NCI-H146 treated with DMSO at 0.1 percent for 48 hours (cell line): Measurements from ENCODE around the gene TNFSF15.
"Not testable (repeated sequence)": the region's sequence is repeated elsewhere in the genome, so short reads cannot be mapped to it uniquely, and the experiment has no call there.

Experiments
- DNase-seq: peaks from one replicate; lab custom pipeline; 2025; ENCODE audit not compliant: unreplicated experiment; lab: John Stamatoyannopoulos, UW

TNFSF15 gene

GRCh38 chr9:114756920-114757319 lies 48.9 kb downstream of the TNFSF15 start:
- no peak for DNase-seq

- no peak for DNase-seq
These were observed 51.3 kb downstream of the TNFSF15 start for GRCh38 chr9:114754581-114754980.

GRCh38 chr9:114746591-114747346 lies 59.1 kb downstream of the TNFSF15 start:
- DNase-seq, result no peak

- DNase-seq, result no peak
These were observed 59.8 kb downstream of the TNFSF15 start for GRCh38 chr9:114745879-114746550.

DNA sequence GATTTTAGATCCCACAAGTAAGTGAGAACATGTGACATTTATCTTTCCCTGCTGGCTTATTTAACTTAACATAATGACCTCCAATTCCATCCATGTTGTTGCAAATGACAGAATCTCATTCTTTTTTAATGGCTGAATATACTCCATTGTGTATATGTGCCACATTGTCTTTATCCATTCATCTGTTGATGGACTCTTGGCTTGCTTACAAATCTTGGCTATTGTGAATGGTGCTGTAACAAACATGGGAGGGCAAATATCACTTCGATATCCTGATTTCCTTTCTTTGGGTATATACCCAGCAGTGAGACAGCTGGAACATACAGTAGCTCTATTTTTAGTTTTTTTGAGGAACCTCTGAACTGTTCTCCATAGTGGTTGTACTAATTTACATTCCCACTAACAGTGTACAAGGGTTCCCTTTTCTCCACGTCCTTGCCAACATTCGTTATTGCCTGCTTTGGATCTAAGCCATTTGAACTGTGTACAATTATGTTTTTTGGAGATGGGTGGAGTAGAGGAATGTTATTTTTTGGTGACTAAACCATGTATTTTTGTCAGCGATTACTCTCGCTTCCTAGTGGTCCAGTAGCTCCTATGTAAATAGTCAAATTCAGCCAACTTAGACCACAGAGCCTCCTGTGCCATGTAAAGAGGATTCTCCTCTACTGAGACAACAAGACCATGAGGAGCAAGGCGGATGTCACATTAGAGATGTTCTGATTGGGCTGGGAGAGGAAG lies 60.6 kb downstream of the TNFSF15 start:
- no peak for DNase-seq

GRCh38 chr9:114743446-114743845 lies 62.4 kb downstream of the TNFSF15 start:
- no peak for DNase-seq

DNA sequence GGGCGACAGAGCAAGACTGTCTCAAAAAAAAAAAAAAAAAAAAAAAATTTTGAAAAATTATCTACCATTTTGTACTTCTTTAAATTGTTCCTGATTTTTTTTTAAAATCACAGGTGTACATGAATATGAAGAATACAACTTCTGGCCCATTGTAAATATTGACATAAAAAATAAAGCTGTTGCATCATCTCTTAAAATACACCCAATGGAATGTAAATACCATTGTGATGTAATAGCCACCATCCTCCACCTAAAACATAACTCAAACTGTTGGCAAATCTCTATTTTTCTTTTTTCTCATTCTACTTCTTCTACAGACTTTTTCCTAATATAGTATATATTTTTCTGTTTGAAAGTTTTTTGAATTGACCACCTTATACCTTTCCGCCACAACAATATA lies 62.9 kb downstream of the TNFSF15 start:
- DNase-seq, result no peak

- not testable (repeated sequence) for DNase-seq
These were observed 64.3 kb downstream of the TNFSF15 start for GRCh38 chr9:114741521-114741920.

GRCh38 chr9:114738581-114739316 lies 67.1 kb downstream of the TNFSF15 start:
- peak; percentile 27 for DNase-seq

DNA sequence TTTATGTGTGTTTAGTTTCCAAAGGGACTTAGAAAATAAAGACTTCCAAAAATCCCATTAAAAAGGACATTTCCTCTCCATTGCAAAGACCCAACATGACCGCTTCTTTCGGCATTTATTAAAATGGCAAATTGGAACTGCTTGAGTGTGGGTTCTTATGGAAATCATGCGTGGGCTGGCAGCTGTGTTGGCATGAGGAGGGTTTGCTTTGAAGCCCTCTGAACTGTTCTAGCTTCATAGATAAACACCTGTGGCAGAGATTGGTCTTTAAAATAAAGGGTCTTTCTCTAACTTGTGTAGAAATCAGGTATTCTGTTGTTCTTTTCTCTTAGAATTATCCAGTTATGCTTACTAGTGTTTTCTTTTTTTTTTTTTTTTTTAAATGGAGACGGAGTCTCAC lies 68.0 kb downstream of the TNFSF15 start:
- DNase-seq, result no peak

DNA sequence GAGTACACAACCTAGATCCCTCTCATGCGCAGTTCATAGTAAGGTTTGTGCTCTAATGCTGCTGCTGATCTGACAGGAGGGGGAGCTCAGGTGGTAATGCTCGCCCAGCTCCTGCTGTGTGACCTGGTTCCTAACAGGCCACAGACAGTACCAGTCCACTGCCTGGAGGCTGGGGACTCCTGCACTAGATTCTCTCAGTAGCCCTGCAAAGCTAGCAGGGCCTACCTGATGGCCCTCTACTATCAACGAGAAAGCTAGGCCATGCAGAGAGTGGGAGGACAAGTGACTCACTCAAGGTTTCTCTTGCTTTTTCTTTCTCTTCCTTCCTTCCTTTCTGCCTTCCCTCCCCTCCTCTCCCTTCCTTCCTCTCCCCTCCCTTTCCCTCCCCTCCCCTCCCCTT lies 68.7 kb downstream of the TNFSF15 start:
- no peak for DNase-seq

- DNase-seq, result no peak
These were observed 70.1 kb downstream of the TNFSF15 start for GRCh38 chr9:114735704-114736103.

- not testable (repeated sequence) for DNase-seq
These were observed 70.7 kb downstream of the TNFSF15 start for GRCh38 chr9:114735139-114735538.
